ENCODE results near the gene PRR22.

DNA sequence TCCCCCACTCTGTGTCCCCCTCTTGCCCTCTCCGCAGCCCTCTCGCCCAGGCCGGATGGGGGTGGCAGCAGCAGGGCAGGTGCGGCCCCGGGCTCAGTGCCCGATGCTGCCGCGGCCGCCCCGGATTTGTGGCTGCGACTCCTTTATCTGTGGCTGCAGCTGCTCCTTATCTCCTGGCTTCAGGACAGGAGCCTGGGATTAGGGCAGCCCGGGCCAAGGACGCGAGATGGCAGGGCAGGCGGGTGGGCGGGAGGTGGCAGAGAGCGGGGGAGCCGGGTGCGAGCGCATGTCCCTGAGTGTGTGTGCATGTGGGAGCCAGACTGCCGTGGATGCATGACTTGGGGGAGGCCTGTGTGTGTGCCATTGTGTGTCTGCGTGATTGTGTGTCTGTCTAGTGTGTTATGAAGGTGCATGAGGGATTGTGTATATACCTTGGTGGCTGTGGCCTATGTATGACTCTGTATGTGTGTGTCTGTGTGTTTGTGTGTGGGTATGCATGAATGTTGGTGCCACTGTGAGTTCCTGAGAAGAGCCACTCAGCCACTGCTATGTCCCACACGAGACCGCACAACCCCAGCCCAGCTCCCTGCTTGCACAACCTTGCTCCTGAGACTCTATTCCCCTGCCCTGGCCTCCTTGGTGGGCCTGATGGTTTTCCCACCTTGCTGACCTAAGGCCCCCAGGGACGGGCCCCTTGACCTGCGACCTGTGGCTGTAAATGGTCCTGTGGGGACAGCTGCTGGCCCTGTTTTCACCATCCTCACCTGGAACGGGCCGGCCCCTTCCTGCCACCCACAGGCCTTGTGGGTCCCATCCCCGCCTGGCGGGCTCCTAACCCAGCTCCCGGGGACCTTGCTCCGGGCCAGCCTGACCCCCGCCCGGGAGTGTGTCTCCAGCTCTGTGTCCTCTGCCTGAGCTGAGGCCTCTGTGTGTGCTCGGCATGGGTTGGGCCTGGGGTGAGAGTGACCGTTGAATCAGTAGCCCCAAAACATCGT lies 15.0 kb upstream of the PRR22 start:
- no peak; the same call in 1 of the 2 replicates for TF ChIP-seq RHOXF2B (CRISPR knock-in tag; conservative IDR thresholded peaks at IDR 0.05)
- TF ChIP-seq MAX (CRISPR knock-in tag; IDR thresholded peaks at IDR 0.05) = peak; percentile 82
- 0 out of 2 replicates have a peak, but pooled peaks have one; percentile 59 for TF ChIP-seq ZBTB43 (CRISPR knock-in tag; IDR thresholded peaks at IDR 0.05)
- TF ChIP-seq HMG20B (CRISPR knock-in tag; IDR thresholded peaks at IDR 0.05) = no peak
- TF ChIP-seq, protein P1, sequence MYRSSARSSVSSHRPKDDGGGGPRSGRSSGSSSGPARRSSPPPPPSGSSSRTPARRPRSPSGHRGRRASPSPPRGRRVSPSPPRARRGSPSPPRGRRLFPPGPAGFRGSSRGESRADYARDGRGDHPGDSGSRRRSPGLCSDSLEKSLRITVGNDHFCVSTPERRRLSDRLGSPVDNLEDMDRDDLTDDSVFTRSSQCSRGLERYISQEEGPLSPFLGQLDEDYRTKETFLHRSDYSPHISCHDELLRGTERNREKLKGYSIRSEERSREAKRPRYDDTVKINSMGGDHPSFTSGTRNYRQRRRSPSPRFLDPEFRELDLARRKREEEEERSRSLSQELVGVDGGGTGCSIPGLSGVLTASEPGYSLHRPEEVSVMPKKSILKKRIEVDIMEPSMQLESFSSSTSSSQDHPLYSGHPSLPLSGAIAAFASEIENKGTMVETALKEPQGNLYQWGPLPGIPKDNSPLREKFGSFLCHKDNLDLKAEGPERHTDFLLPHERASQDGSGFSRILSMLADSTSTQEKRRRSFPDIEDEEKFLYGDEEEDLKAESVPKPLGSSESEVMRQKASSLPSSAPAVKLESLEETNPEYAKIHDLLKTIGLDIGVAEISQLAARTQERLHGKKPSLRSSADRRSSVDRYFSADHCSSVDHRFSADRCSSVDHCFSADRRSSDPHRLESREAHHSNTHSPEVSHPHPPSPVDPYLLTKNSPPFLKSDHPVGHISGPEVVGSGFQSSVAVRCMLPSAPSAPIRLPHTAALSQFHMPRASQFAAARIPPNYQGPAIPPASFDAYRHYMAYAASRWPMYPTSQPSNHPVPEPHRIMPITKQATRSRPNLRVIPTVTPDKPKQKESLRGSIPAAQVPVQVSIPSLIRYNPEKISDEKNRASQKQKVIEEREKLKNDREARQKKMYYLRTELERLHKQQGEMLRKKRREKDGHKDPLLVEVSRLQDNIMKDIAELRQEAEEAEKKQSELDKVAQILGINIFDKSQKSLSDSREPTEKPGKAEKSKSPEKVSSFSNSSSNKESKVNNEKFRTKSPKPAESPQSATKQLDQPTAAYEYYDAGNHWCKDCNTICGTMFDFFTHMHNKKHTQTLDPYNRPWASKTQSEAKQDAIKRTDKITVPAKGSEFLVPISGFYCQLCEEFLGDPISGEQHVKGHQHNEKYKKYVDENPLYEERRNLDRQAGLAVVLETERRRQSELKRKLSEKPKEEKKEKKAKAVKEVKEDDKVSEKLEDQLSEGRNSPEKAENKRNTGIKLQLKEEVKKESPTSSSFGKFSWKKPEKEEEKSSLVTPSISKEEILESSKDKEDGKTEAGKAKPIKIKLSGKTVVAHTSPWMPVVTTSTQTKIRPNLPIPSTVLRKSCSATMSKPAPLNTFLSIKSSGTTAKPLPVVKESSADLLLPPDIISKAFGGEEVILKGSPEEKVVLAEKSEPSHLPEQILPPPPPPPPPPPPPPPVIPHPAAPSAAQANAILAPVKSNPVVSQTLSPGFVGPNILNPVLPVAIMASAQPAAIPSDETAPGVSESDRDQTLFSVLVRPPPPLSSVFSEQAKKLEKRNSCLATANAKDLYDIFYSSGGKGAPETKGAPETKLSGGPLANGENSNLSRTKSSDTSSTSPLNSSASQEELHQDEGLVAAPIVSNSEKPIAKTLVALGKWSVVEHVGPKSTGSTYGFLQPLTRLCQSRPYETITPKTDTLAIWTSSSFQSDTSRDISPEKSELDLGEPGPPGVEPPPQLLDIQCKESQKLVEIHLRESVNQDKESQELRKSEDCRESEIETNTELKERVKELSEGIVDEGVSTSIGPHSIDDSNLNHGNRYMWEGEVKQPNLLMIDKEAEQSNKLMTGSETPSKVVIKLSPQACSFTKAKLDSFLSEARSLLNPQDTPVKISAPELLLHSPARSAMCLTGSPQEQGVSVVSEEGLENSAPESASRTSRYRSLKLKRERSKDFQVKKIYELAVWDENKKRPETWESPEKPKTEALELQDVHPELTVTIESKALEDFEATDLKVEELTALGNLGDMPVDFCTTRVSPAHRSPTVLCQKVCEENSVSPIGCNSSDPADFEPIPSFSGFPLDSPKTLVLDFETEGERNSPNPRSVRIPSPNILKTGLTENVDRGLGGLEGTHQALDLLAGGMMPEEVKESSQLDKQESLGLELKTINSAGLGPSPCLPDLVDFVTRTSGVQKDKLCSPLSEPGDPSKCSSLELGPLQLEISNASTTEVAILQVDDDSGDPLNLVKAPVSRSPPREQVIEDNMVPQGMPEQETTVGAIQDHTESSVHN (IDR thresholded peaks at IDR 0.05; ENCODE audit: borderline replicate concordance in 1 of 2, low read depth in 1 of 2) = no peak
- 0 out of 4 replicates have a peak, but pooled peaks of 1 of the 2 experiments have one; percentile 25 for TF ChIP-seq SRF (CRISPR knock-in tag; IDR thresholded peaks at IDR 0.05)
- TF ChIP-seq SP1 (CRISPR knock-in tag; IDR thresholded peaks at IDR 0.05) = peak; percentile 78
- 0 out of 2 replicates have a peak, but pooled peaks have one; percentile 31 for TF ChIP-seq ZNF431 (CRISPR knock-in tag; IDR thresholded peaks at IDR 0.05)
- 0 out of 2 replicates have a peak, but pooled peaks have one; percentile 35 for TF ChIP-seq GABPA (tag; conservative IDR thresholded peaks at IDR 0.05; ENCODE audit: low read depth)
- TF ChIP-seq, protein P2, sequence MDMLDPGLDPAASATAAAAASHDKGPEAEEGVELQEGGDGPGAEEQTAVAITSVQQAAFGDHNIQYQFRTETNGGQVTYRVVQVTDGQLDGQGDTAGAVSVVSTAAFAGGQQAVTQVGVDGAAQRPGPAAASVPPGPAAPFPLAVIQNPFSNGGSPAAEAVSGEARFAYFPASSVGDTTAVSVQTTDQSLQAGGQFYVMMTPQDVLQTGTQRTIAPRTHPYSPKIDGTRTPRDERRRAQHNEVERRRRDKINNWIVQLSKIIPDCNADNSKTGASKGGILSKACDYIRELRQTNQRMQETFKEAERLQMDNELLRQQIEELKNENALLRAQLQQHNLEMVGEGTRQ (CRISPR knock-in tag; IDR thresholded peaks at IDR 0.05) = no peak

Measured in K562 (cell line).